RCC 7860 (cell line): Measurements from ENCODE around the gene SERPINA4.

ENCODE experiments used
- DNase-seq: peaks from one replicate; pipeline ENCODE4 v3.0.0-alpha.2; 2015; ENCODE audit warnings: low spot score
- FAIRE-seq: peaks from 2 replicates; lab custom pipeline; 2012; peaks lifted over from hg19 to GRCh38; lab: Jason Lieb, UNC

Gene SERPINA4

DNA sequence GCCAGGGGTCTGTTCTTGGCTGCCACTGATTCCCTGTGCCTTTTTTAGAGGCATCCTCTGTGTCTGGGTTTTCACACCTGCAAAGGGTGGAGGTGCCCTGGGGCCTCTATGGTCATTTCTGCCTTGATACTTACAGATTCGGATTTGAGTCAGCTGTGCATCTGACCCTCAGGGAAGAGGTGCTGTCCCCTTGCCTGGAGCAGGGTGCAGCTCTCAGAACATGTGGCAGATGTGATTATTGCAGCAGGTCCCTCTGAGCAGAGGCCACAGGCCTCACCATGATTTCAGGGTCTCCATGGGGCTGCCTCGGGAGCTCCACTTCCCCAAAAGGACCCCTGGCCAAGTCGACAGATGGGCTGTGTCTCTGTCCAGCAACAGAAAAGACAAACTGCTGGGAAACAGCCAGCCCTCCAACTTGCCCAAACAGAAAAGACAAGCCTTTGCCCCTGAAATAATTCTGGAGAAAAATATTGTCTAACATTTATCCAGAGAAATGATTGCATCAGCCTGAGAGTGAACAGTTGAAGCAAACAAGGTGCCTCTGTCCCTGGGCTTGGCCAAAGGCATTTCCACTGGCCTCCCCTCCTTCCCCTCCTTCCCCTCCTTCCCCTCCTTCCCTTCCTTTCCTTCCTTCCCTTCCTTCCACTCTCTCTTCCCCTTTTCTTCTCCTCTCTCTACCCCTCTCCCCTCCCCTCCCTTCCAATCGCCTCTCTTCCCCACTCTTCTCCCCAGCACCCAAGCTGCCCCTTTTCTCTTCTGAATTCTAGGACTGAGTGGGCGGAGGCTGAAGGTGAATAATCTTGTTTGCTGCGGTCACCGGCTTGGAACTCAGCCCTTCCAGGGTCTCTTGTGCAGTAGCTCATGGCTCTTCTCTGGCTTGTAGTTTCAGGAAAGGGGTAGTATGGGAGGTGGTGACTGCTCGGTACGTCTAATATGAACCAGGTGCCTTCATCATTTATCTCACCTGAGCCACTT is 51.6 kb downstream of the SERPINA4 start:
- FAIRE-seq: no peak
- no peak for DNase-seq

DNA sequence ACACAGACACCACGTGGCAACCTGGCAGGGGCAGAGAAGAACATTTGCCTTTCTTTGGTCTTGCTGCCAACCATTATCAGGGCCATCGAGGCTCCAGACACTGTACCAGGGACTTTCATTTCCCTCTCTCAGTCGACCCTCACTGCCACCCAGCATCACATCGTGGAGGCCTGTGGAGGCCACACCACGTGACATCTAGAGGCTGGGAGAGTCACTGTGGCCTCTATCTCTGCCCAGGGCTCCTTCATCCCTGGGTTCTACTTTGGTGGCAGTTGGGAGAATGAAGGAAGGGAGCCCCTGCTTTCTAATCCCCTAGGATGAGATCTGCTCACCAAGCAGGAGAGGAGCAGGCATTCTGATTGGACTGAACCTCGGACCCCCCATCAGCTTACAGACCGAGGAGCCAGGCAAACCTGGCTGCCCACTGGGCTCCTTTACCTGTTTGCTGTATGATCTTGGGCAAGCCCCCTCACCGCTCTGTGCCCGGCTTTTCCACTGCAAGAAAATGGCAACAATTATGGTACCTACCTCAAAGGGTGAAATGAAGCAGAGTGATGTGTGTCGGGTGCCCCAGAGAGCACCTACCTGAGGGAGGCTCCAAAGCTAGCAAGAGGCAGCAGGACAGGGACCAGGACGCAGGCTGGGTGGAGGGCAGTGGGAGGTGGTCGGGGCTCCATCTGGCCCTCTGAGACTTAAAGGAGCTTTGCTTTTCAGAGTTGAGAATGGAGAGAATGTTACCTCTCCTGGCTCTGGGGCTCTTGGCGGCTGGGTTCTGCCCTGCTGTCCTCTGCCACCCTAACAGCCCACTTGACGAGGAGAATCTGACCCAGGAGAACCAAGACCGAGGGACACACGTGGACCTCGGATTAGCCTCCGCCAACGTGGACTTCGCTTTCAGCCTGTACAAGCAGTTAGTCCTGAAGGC is 52.7 kb downstream of the SERPINA4 start:
- no peak for DNase-seq
- no peak for FAIRE-seq

DNA sequence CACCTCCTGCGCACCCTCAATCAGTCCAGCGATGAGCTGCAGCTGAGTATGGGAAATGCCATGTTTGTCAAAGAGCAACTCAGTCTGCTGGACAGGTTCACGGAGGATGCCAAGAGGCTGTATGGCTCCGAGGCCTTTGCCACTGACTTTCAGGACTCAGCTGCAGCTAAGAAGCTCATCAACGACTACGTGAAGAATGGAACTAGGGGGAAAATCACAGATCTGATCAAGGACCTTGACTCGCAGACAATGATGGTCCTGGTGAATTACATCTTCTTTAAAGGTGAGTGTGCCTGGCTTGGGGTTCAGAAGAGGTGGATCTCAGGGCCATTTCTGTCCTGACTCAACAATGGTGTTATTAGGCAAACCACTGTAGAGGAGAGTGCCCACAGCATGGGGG is 53.6 kb downstream of the SERPINA4 start:
- DNase-seq: no peak
- no peak for FAIRE-seq

DNA sequence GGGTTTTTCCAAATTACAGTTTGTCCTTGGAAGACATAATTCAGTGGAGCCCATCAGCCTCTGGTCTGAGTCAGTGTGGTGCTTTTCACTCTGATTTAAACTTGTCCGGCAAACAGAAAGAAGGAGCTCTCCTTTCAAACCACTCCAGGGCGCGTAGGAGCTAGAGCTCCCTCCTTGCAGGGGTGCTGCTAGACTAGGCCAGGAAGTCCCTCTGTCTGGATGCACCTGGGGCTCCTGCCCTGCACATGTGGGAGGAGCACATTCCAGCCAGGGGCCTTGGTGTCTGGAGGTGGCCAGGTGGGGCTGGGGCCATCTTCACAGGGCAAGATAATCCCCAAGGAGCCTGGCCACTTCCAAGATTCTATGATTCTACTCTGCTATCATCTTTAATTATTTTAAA is 54.0 kb downstream of the SERPINA4 start:
- FAIRE-seq (no peak), DNase-seq (no peak)

DNA sequence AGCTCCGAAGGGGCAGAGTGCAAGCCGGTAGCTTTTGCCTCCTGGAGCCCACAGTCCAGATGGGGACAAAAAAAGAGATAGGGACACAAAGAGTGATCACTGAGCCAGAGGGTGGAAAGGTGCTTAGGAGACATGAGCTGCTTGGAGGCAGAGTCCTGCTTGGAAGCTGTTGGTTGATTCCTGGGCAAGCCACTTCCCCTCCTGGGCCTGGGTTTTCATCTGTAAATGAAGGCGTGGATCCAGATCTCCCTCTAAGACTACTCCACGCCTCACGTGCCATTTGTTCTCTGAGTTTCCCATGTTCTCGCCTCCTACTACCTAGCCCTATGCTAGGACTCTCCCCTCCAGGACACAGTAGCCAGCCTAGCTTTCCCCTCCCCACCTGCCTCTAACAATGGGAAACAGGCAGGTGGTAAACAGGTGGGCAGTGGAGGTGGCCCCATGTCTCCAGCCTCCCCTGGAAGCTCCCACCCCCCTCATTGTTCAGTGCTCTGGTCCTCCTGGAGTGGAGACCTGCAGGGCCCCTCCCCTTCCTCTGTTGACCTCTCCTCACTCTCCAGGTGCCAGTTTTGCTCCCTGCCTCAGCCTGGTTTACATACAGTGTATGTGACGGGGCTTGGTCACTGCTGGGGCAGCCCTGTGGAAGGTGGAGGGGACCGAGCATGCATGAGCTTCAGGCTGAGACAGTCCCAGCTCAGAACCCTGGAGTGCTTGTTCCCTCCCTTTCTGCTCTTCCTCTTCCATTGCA is 54.8 kb downstream of the SERPINA4 start:
- no peak for FAIRE-seq
- no peak for DNase-seq

DNA sequence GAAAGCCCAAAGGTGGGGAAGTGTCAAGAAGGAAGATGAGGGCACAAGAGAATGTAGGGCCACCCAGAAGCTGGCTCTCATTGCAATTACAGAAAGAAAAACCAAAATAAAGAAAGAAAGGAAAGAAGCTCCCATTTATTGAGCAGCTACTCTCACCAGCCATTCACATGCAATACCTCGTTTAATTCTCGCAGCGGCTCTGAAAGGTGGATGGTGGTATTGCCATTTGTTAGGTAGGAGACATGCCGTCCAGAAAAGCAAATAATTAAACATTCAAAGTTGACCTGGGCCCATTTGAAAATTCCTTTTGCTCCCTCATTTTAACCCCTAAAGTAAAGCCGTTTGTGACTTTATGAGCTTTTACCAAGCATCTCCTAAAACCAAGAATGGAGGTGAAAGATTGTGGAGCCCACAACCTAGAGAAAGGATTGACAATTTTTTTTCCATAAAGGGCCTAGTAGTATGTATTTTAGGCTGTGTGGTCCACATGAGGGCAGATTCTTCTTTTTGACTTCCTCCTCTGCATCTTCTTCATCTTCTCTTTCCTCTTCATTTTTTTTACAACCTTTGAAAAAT is 56.2 kb downstream of the SERPINA4 start:
- FAIRE-seq: no peak
- no peak for DNase-seq

DNA sequence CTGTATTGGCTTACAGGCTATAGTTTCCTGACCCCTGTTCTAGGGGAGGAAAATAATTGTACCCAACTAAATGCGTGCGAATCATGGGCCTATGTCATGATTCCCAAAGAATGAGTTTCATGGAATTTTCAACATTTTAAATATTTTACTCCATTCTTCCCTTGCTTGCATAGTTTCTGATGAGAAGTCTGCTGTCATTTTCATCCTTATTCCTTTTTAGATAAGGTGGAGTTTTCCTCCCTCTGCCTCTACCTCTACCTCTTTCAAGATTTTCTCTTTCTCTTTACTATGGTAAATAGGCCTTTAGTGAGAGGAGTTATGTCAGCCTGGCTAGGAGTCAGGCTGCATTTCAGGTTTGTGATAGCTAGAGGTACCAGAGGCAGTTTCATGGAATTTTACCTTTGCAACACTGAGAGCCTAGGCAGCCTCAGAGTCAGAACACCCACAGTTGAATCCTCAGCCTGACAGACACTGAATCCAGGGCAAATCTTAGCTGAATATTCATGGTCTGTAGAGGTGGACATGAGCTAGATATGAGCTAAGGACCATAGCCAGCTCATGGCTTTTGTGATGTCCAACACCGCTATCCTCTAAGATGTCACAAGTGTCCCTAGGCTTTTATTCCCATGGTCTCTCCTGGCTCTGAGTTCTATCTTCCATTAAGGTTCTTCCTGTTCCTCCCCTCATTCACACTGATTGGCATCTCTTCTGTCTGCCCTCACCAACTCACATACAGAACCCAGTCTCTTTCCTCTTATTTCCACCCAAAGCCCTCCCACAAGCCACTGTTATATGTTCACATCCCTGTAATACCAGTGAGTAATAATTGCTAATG is 57.0 kb downstream of the SERPINA4 start:
- DNase-seq (no peak), FAIRE-seq (no peak)

DNA sequence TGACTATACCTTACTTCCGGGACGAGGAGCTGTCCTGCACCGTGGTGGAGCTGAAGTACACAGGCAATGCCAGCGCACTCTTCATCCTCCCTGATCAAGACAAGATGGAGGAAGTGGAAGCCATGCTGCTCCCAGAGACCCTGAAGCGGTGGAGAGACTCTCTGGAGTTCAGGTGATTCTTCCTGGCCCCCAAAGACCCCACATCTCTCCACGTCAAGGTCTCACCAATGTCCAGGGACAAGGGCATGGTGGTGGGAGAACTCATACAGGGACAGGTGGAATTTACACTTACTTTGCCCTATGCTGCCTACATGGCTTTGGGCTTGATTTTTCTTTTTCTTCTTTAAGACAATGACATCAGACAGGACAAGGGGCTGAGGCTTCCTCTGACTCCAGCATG is 58.1 kb downstream of the SERPINA4 start:
- no peak for DNase-seq

More for the DNA sequence above, 58.1 kb downstream of the SERPINA4 start:
- no peak for FAIRE-seq
